Measurements from ENCODE around the gene TRAPPC12.
"Not testable (repeated sequence)": the region's sequence is repeated elsewhere in the genome, so short reads cannot be mapped to it uniquely, and the experiment has no call there.

Gene TRAPPC12

DNA sequence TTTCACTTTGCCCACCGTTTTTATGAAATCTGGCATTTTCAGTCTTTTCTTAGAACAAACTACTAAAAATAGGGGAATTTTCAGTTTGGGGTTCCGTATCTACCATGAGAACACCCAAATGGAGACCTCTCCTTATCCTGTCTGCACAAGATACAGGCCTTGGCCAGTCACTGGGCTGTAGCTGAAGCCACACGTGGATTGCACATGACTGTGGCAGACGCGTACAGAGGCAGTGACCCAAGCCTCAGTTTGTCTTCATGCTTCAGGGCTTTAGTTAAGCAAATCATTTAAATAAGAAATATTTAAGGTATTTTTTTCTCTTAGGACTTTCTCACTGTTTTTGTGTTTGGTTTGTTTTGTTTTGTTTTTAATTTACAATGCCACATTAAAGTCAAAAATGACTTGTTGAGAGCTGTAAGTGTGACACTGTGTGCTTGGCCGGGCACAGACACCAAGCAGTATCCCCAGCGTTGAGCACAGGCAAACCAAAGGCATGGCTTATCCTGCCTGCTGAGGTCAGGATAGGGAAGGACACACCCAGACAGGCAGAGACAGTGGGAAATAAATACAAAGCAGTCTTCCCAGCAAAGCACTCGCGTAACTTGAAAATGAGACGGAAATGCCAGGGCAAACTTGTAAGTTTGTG lies 53.3 kb downstream of the TRAPPC12 start:
- no peak for DNase-seq (ENCODE audit: low read depth in 2 of 2)

GRCh38 chr2:3433339-3433699 lies 53.8 kb downstream of the TRAPPC12 start:
- DNase-seq (ENCODE audit: low read depth in 2 of 2) = no peak

DNA sequence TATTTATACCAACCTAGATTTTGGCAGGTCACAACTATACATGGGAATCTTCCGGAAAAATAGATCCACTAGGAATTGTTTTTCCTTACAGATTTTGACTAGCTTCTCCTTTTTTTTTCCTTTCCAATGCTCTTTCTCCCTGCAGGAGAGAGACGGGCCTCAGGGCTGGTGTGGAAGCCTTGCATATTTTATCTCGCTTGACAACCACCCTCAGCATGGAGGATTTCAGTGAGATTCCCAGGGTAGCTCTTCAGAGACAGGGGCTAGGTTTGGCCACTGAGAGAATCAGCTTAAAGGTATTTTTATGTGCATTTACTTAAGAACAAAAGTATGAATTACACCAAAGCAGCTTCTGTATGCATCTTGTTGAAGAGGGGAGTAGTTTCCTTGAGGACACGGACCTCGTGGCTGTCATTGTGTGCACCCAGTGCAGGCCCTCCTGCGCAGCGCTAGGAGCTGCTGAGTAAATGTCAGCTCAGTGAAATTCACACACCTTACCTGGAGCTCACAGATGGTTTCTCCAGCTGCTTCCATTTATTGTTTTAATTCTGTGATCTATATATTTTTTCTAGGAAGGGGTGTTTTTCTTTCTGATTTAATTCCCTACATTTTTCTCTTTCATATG lies 54.4 kb downstream of the TRAPPC12 start:
- no peak for DNase-seq (ENCODE audit: low read depth in 2 of 2)

GRCh38 chr2:3434654-3435053 lies 55.2 kb downstream of the TRAPPC12 start:
- no peak for DNase-seq (ENCODE audit: low read depth in 2 of 2)

- no peak for DNase-seq (ENCODE audit: low read depth in 2 of 2)
Measured at GRCh38 chr2:3435445-3435844, 56.0 kb downstream of the TRAPPC12 start.

GRCh38 chr2:3440477-3440876 lies 61.0 kb downstream of the TRAPPC12 start:
- no peak for DNase-seq (ENCODE audit: low read depth in 2 of 2)

DNA sequence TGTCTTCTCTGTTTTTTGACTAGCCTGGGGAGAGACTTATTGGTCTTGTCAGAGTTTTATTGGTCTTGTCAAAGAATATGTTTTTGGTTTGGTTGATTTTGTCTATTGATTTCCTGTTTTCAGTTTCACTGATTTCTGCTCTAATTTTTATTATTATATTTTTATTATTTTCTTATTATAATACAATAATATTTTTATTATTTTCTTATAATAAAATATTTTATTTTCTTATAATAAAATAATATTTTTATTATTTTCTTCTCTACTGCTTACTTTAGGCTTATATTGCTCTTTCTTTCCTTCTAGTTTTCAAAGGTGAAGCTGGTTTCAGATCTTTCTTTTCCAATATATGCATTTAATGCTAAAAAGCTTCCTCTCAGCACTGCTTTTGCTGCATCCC lies 62.0 kb downstream of the TRAPPC12 start:
- DNase-seq (ENCODE audit: low read depth in 2 of 2) = no peak

GRCh38 chr2:3442185-3442584 lies 62.7 kb downstream of the TRAPPC12 start:
- no peak for DNase-seq (ENCODE audit: low read depth in 2 of 2)

- DNase-seq (ENCODE audit: low read depth in 2 of 2) = no peak
Measured at GRCh38 chr2:3443083-3443482, 63.6 kb downstream of the TRAPPC12 start.

GRCh38 chr2:3443506-3444084 lies 64.1 kb downstream of the TRAPPC12 start:
- DNase-seq (ENCODE audit: low read depth in 2 of 2) = no peak

GRCh38 chr2:3445891-3446290 lies 66.4 kb downstream of the TRAPPC12 start:
- DNase-seq (ENCODE audit: low read depth in 2 of 2) = no peak

DNA sequence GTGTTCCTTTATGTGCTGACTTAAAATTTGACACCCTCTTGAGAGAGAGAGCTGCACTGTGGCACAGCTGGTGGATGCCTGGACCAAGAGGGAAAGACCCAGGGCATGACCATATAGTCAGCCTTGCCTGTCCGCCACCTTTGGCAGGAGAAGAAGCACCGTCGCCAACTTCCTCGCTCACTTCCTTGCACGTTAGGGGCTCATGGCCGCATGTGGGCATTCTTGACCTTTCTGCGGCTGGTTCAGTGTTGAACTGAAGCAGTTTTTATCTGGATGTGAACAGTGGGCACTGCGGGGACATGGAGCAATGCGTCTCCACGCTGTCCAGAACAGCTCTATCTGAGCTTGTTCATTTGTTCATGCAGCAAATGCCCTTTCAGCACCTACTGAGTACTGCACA lies 66.9 kb downstream of the TRAPPC12 start:
- no peak for DNase-seq (ENCODE audit: low read depth in 2 of 2)

DNA sequence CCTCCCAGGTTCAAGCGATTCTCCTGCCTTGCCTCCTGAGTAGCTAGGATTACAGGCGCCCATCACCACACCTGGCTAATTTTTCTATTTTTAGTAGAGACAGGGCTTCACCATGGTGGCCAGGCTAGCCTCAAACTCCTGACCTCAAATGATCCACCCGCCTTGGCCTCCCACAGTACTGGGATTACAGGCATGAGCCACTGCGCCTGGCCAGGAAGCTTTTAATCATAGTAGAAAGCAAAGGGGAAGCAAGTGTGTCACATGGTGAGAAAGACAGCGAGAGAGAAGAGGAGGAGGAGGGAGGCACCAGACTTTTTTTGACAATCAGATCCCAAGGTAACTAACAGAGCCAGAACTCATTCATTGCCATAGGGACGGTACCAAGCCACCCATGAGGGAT lies 67.7 kb downstream of the TRAPPC12 start:
- DNase-seq (ENCODE audit: low read depth in 2 of 2) = not testable (repeated sequence)

DNA sequence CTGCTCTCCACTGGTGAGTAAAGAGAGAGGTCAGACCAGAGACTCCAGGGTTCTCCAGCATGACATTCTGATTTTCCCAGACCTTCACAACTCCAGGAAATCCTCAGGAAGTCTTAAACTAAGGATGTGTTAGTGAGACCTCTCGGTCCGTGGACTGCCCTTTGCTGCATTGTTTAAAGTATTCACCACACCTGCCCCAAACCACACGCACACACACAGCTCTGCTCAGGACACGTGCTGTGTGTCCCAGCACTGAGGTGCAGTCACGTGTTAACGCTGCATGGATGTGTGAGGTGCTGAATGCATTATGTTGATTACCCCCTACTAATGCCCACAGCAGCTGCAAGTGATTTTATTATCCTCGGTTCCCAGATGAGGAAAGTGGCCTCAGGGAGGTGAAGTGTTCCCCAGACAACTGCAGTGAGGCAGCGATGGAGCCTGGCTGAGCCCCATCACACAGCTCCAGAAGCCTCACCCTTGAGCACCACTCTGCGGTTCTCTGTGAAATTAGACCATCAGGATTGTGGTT lies 68.4 kb downstream of the TRAPPC12 start:
- no peak for DNase-seq (ENCODE audit: low read depth in 2 of 2)

- not testable (repeated sequence) for DNase-seq (ENCODE audit: low read depth in 2 of 2)
Measured at GRCh38 chr2:3448441-3448911, 69.0 kb downstream of the TRAPPC12 start.

GRCh38 chr2:3449086-3449485 lies 69.6 kb downstream of the TRAPPC12 start:
- DNase-seq (ENCODE audit: low read depth in 2 of 2) = no peak

GRCh38 chr2:3449936-3450335 lies 70.4 kb downstream of the TRAPPC12 start:
- DNase-seq (ENCODE audit: low read depth in 2 of 2) = no peak

DNA sequence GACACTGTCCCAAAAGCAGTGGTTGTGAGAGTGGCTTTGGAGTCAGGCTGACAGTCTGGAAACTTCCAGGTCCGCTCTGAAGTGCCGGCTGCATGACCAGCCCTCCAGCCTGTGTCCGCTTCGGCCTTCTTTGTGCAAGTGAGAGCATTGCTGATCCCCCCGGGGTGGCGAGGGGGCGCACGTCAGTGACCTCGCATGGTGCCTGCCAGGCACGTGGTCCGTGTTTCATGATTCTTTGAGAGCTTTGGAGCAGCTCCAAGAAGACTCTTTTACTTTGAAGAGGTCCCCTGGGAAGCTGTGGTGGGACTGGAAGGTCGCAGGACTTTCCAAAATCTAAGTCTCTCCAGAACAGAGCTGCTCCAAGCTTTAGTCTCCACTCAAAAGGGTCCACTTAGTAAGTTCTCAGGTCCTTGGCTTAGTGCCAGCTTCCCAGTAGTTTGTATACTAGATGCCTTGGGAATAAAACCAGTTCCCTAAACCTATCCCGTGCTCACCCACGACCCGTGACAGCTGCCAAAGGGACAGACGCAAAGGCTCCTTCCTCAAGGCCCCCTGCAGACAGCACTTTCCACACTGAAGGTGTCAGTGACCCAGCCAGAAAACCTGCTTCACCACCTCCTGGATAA lies 71.0 kb downstream of the TRAPPC12 start:
- DNase-seq (ENCODE audit: low read depth in 2 of 2) = no peak

DNA sequence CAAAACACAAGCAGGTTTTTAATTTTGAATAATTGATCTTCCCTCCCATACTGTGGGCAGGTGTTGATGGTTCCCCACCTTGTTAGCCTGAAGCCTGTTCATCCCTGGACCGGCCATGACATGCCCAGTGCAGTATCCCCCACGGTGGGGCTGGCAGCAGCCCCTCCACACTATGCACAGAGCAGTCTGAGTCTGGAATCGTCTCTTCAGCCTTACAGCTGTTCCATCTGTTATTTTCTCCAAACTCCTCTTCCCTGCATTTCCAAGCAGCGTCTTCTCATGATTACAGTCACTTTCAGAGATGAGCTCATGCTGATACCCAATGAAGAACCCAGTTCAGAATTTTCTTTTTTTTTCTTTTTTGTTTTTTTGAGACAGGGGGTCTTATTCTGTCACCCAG lies 71.7 kb downstream of the TRAPPC12 start:
- DNase-seq (ENCODE audit: low read depth in 2 of 2) = no peak

DNA sequence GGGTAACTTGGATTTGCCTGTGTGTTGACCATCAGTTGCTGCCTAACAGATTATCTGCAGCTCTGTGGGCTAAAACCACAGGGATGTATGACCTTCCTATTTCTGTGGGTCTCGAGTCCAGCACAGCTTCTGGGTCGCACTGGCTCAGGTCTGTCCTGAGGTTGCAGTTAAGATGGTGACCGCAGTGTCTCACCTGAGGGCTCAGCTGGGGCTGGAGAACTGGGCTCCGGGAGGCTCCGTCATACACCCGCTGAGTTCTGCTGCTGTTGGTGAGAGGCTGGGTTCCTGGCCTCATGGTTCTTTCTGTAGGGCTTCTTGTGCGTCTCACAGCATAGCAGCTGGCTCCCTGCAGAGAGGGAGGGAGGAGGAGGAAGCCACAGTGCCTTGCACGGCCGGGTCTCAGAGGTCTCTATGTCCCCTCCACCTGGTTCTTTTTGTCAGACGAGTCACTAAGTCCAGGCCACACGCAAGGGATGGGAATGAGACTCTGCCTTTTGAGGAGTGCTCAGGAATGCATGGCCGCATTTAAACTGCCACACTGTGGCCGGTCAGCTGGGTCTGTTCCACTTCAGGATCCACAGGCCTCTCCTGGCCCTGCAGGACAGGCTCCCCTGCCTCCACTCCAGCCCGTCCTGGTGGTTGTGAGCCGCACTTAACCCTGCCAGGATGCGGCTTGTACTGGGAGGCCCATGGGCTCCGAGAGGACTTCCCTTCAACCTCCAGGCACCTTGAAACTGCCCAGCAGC lies 72.6 kb downstream of the TRAPPC12 start:
- no peak for DNase-seq (ENCODE audit: low read depth in 2 of 2)

GRCh38 chr2:3453190-3453999 lies 73.9 kb downstream of the TRAPPC12 start:
- DNase-seq (ENCODE audit: low read depth in 2 of 2) = no peak

Measured in stimulated activated CD4-positive, alpha-beta T cell treated with anti-CD3 and anti-CD28 coated beads, Interleukin-12 subunit alpha, Interleukin-12 subunit beta, amount 100 ng/mL, for 24 hours (primary cell).